HG03521 (cell line): Measurements from ENCODE around the gene RASA4B.
"Not testable (repeated sequence)": the region's sequence is repeated elsewhere in the genome, so short reads cannot be mapped to it uniquely, and the experiment has no call there.

ENCODE experiments used
- ATAC-seq: cut with Tn5 transposase; IDR thresholded peaks from one replicate; pipeline ENCODE4 v1.9.1; 2021; ENCODE audit warnings: mild to moderate bottlenecking, moderate library complexity; ENCODE audit not compliant: unreplicated experiment

Gene RASA4B

GRCh38 chr7:102512642-102513221 is 4.8 kb downstream of the RASA4B start:
- not testable (repeated sequence) for ATAC-seq

- ATAC-seq = peak; percentile 41
These were observed 5.6 kb downstream of the RASA4B start for GRCh38 chr7:102511860-102512522.

- not testable (repeated sequence) for ATAC-seq
These were observed 7.0 kb downstream of the RASA4B start for GRCh38 chr7:102510575-102510974.

- not testable (repeated sequence) for ATAC-seq
These were observed 10.0 kb downstream of the RASA4B start for GRCh38 chr7:102507410-102508088.

GRCh38 chr7:102505298-102506185 is 12.0 kb downstream of the RASA4B start:
- ATAC-seq = not testable (repeated sequence)

GRCh38 chr7:102503141-102503540 is 14.4 kb downstream of the RASA4B start:
- ATAC-seq = not testable (repeated sequence)

- ATAC-seq = not testable (repeated sequence)
These were observed 19.3 kb downstream of the RASA4B start for GRCh38 chr7:102498321-102498720.

- not testable (repeated sequence) for ATAC-seq
These were observed 20.3 kb downstream of the RASA4B start for GRCh38 chr7:102497308-102497707.

- ATAC-seq = not testable (repeated sequence)
These were observed 20.7 kb downstream of the RASA4B start for GRCh38 chr7:102496861-102497260.

- peak; percentile 66 for ATAC-seq
These were observed 23.0 kb downstream of the RASA4B start for GRCh38 chr7:102494473-102495149.

GRCh38 chr7:102494026-102494425 is 23.6 kb downstream of the RASA4B start:
- not testable (repeated sequence) for ATAC-seq

- peak; percentile 37 for ATAC-seq
These were observed 24.2 kb downstream of the RASA4B start for GRCh38 chr7:102493220-102493935.

GRCh38 chr7:102490529-102491075 is 27.0 kb downstream of the RASA4B start:
- ATAC-seq = peak; percentile 34

- ATAC-seq = not testable (repeated sequence)
These were observed 33.3 kb downstream of the RASA4B start for GRCh38 chr7:102484317-102484716.

- not testable (repeated sequence) for ATAC-seq
These were observed 35.6 kb downstream of the RASA4B start for GRCh38 chr7:102481962-102482361.

GRCh38 chr7:102479982-102480637 is 37.5 kb downstream of the RASA4B start:
- ATAC-seq = not testable (repeated sequence)

- peak; percentile 16 for ATAC-seq
These were observed 38.4 kb downstream of the RASA4B start for GRCh38 chr7:102479209-102479584.

GRCh38 chr7:102478314-102479208 is 39.0 kb downstream of the RASA4B start, which contains the start of gene POLR2J:
TSS of gene POLR2J (minus strand) at chr7:102478922. CDS start at chr7:102478860, 62 bp downstream.
- ATAC-seq = peak; percentile 90
